SK-N-SH treated with all-trans-retinoic acid at 6 μM for 48 hours (cell line): ENCODE data around the gene CNOT10.

Experiments used
- ATAC-seq: fragments of 200-7000 bp; cut with Tn5 transposase; 3 replicates; pipeline ENCODE4 v1.9.1; 2020; ENCODE audit warnings: mild to moderate bottlenecking, moderate library complexity
- ARNTL ChIP-seq: fragments of 450-650 bp; formaldehyde crosslinking; IDR thresholded peaks from 2 replicates; pipeline ENCODE4 v1.5.0; 2020; ENCODE audit warnings: low read depth, mild to moderate bottlenecking, moderate library complexity, borderline replicate concordance
- BACH2 ChIP-seq: fragments of 250-450 bp; sonication (Bioruptor Pico); IDR thresholded peaks from 2 replicates; pipeline ENCODE4 v1.9.0; 2021; ENCODE audit warnings: mild to moderate bottlenecking, borderline replicate concordance
- CSDC2 ChIP-seq: fragments of 250-450 bp; sonication (Bioruptor Pico); IDR thresholded peaks from 2 replicates; pipeline ENCODE4 v1.5.0; 2020; ENCODE audit warnings: mild to moderate bottlenecking, moderate library complexity
- CSRNP3 ChIP-seq: fragments of 250-450 bp; sonication (Bioruptor Pico); IDR thresholded peaks from 2 replicates; pipeline ENCODE4 v1.5.1; 2021; ENCODE audit warnings: mild to moderate bottlenecking, moderate library complexity
- ESRRG ChIP-seq: fragments of 250-450 bp; sonication (Bioruptor Pico); IDR thresholded peaks from 2 replicates; pipeline ENCODE4 v1.6.1; 2021; ENCODE audit warnings: mild to moderate bottlenecking
- GLIS3 ChIP-seq: fragments of 250-450 bp; sonication (Bioruptor Pico); IDR thresholded peaks from 2 replicates; pipeline ENCODE4 v1.5.0; 2020; ENCODE audit warnings: mild to moderate bottlenecking, moderate library complexity
- ISL1 ChIP-seq: fragments of 250-450 bp; sonication (Bioruptor Pico); IDR thresholded peaks from 2 replicates; pipeline ENCODE4 v2.1.2; 2022; ENCODE audit warnings: mild to moderate bottlenecking, moderate library complexity
- OSR1 ChIP-seq: fragments of 250-450 bp; sonication (Bioruptor Pico); IDR thresholded peaks from 2 replicates; pipeline ENCODE4 v1.8.0; 2022; ENCODE audit warnings: moderate library complexity, mild to moderate bottlenecking, inconsistent platforms
- PATZ1 ChIP-seq: fragments of 250-450 bp; sonication (Bioruptor Pico); IDR thresholded peaks from 2 replicates; pipeline ENCODE4 v1.8.0; 2020; ENCODE audit warnings: mild to moderate bottlenecking, moderate library complexity, borderline replicate concordance
- POU6F1 ChIP-seq: fragments of 250-450 bp; sonication (Bioruptor Pico); IDR thresholded peaks from 2 replicates; pipeline ENCODE4 v1.8.0; 2021; ENCODE audit warnings: low read depth, mild to moderate bottlenecking, moderate library complexity, borderline replicate concordance
- PPARA ChIP-seq: fragments of 250-450 bp; sonication (Bioruptor Pico); IDR thresholded peaks from 2 replicates; pipeline ENCODE4 v1.5.0; 2020; ENCODE audit warnings: mild to moderate bottlenecking, borderline replicate concordance
- RARB ChIP-seq: fragments of 250-450 bp; sonication (Bioruptor Pico); IDR thresholded peaks from 2 replicates; pipeline ENCODE4 v1.8.0; 2021; ENCODE audit warnings: mild to moderate bottlenecking, moderate library complexity
- SNAI2 ChIP-seq: fragments of 250-450 bp; sonication (Bioruptor Pico); IDR thresholded peaks from 2 replicates; pipeline ENCODE4 v1.5.0; 2020; ENCODE audit warnings: mild to moderate bottlenecking, moderate library complexity
- TCF4 ChIP-seq: fragments of 250-450 bp; sonication (Bioruptor Pico); IDR thresholded peaks from 2 replicates; pipeline ENCODE4 v1.8.0; 2021; ENCODE audit warnings: mild to moderate bottlenecking, moderate library complexity, borderline replicate concordance
- TSHZ2 ChIP-seq: fragments of 250-450 bp; sonication (Bioruptor Pico); IDR thresholded peaks from 2 replicates; pipeline ENCODE4 v1.5.0; 2020; ENCODE audit warnings: mild to moderate bottlenecking, moderate library complexity
- ZC3H10 ChIP-seq: fragments of 250-450 bp; sonication (Bioruptor Pico); IDR thresholded peaks from 2 replicates; pipeline ENCODE4 v1.5.1; 2021; ENCODE audit warnings: mild to moderate bottlenecking, moderate library complexity
- ZFP3 ChIP-seq: fragments of 250-450 bp; sonication (Bioruptor Pico); IDR thresholded peaks from 2 replicates; pipeline ENCODE4 v1.5.0; 2020; ENCODE audit warnings: mild to moderate bottlenecking, moderate library complexity
- ZNF565 ChIP-seq: fragments of 450-650 bp; formaldehyde crosslinking; conservative IDR thresholded peaks from 2 replicates; pipeline ENCODE4 v1.5.0; 2020; ENCODE audit warnings: low read depth, mild to moderate bottlenecking, moderate library complexity
- ZNF70 ChIP-seq: fragments of 450-650 bp; formaldehyde crosslinking; IDR thresholded peaks from 2 replicates; pipeline ENCODE4 v1.5.0; 2020; ENCODE audit warnings: mild to moderate bottlenecking, moderate library complexity
- ZNF8 ChIP-seq: fragments of 450-650 bp; formaldehyde crosslinking; IDR thresholded peaks from 2 replicates; pipeline ENCODE4 v1.5.0; 2020; ENCODE audit warnings: mild to moderate bottlenecking, moderate library complexity

CNOT10 gene

GRCh38 chr3:32686713-32687112 lies 1.7 kb downstream of the CNOT10 start:
- TF ChIP-seq PATZ1 (CRISPR knock-in tag): no peak
- TF ChIP-seq, all 23 proteins: peak for 0
- ATAC-seq: no peak

GRCh38 chr3:32691847-32692246 lies 6.9 kb downstream of the CNOT10 start:
- TF ChIP-seq ARNTL (no peak), TCF4 (CRISPR knock-in tag) (no peak), ZFP3 (CRISPR knock-in tag) (no peak), GLIS3 (CRISPR knock-in tag) (no peak), POU6F1 (CRISPR knock-in tag) (no peak)
- no peak for ATAC-seq

GRCh38 chr3:32696523-32696922 lies 11.5 kb downstream of the CNOT10 start:
- ATAC-seq: no peak
- TF ChIP-seq PPARA (no peak), OSR1 (CRISPR knock-in tag) (no peak), ZC3H10 (CRISPR knock-in tag) (no peak), ESRRG (CRISPR knock-in tag) (no peak), POU6F1 (CRISPR knock-in tag) (no peak), CSDC2 (CRISPR knock-in tag) (no peak), ZNF8 (no peak), TSHZ2 (CRISPR knock-in tag) (no peak), ISL1 (CRISPR knock-in tag) (no peak), ZNF70 (CRISPR knock-in tag) (no peak), TCF4 (CRISPR knock-in tag) (no peak), SNAI2 (CRISPR knock-in tag) (no peak), GLIS3 (CRISPR knock-in tag) (no peak), ARNTL (no peak), ZNF565 (CRISPR knock-in tag) (no peak), BACH2 (CRISPR knock-in tag) (no peak), RARB (no peak)

GRCh38 chr3:32698506-32698905 lies 13.5 kb downstream of the CNOT10 start:
- ATAC-seq: no peak
- TF ChIP-seq RARB (no peak), SNAI2 (CRISPR knock-in tag) (no peak), ARNTL (no peak), TSHZ2 (CRISPR knock-in tag) (no peak), ISL1 (CRISPR knock-in tag) (no peak), BACH2 (CRISPR knock-in tag) (no peak), GLIS3 (CRISPR knock-in tag) (no peak), ZNF8 (no peak), PATZ1 (CRISPR knock-in tag) (no peak), PPARA (no peak), CSDC2 (CRISPR knock-in tag) (no peak), ESRRG (CRISPR knock-in tag) (no peak), CSRNP3 (CRISPR knock-in tag) (no peak), ZFP3 (CRISPR knock-in tag) (no peak), ZNF70 (CRISPR knock-in tag) (no peak)
